ENCODE measurements around the gene EIF4EBP3.

DNA sequence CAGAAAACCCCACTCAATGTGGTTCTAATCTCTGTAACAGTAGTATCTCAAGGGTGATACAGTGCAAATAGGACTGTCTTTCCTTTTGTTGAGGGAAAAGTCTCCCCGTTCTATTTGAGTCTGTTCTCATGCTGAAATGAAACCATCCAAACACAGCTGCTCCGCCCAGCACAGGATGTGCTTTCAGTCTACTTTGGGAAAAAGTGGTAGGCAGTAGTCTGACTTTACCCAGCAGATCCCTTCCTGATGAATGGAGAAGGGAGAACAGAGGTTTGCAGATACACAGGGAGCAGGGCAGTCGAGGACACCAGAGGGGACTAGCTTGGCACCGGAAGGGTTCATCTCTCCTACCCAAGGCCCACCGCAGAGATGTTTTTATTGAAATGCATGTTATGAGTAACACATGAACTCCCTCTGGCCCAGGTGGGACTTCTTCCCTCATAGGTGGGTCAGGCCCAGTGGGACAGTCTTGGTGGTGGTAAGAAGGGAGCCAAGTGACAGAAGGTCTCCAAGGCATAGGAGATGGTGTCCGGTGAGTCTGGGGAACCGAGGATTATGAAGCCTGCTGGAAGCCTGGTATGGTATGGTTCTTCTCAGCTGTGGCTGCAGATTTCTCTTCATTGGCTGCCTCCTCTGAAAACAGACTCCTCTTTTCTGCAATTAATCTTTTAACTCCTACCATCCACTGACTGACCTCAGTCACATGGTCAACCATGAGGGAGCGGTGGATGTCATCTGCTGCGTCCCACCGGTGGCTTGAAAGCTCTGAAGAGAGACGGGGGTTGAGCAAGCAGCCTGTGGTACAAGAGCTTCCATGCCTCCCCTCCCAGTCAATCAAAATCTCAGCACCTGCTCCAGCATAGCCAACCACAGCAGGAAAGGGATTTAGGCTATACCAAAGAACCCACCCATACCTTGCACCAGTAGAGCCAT, 3.0 kb downstream of the EIF4EBP3 start:
- TF ChIP-seq POLR2AphosphoS5 (IDR thresholded peaks at IDR 0.05; ENCODE audit: low read depth, low read length) (no peak; the same call in 1 of the 2 replicates), POLR2A (IDR thresholded peaks at IDR 0.05; ENCODE audit: low read depth, low read length) (no peak), PAX5 (IDR thresholded peaks at IDR 0.05; ENCODE audit: insufficient read depth, low read length, severe bottlenecking) (no peak), TAF1 (IDR thresholded peaks at IDR 0.05; ENCODE audit: low read depth, low read length) (no peak)

Data from GM12891 (cell line).